PC-9 (cell line): Measurements from ENCODE around the gene MOBP. TPM values are rescaled to one million over a fixed set of nuclear protein-coding genes. Genes with fewer than 3 reads are reported as not detected.
"Not testable (repeated sequence)": the region's sequence is repeated elsewhere in the genome, so short reads cannot be mapped to it uniquely, and the experiment has no call there.

Experiments used
- Bru-seq: library from RNA; stranded (reverse); fragments of 400-500 nt; gene quantifications from one replicate; lab custom pipeline; 2021; lab: Mats Ljungman, UMichigan
- BruChase-seq, 2 experiments: library from RNA; stranded (reverse); fragments of 400-500 nt; gene quantifications; one replicate each; lab custom pipeline; 2021; lab: Mats Ljungman, UMichigan
- BruUV-seq: library from RNA; stranded (reverse); fragments of 400-500 nt; replicated peaks from 2 replicates; lab custom pipeline; 2021; lab: Mats Ljungman, UMichigan
- CTCF ChIA-PET: fragments of 300-600 bp; sonication (Branson Sonifier 250); formaldehyde crosslinking; loops from one replicate; lab custom pipeline; 2022; ENCODE audit warnings: antibody characterized with exemption; lab: Charles Lee
- POLR2A ChIA-PET: fragments of 300-600 bp; sonication (Branson Sonifier 250); formaldehyde crosslinking; loops from one replicate; lab custom pipeline; 2022; ENCODE audit warnings: antibody characterized with exemption; ENCODE audit not compliant: unreplicated experiment; lab: Charles Lee
- DNase-seq, 2 experiments: peaks; one replicate each; pipeline versions ENCODE4 v3.0.0 to v3.0.0-alpha.2; 2015 to 2022; ENCODE audit warnings: mixed read lengths in 1 of 2
- H2AFZ ChIP-seq: fragments of 200-600 bp; sonication (generic); 2 replicates; pipeline ENCODE4 v1.8.1; 2017; ENCODE audit warnings: antibody characterized with exemption
- H3F3A ChIP-seq: fragments of 200-600 bp; sonication (generic); 2 replicates; pipeline ENCODE4 v1.8.1; 2017; ENCODE audit warnings: antibody characterized with exemption, mild to moderate bottlenecking, low read depth; ENCODE audit not compliant: insufficient read depth
- H3K27ac ChIP-seq: fragments of 200-600 bp; sonication (generic); 2 replicates; pipeline ENCODE4 v1.6.1; 2016; ENCODE audit warnings: mixed run types
- H3K27me3 ChIP-seq: fragments of 200-600 bp; sonication (generic); 2 replicates; pipeline ENCODE4 v1.6.1; 2016; ENCODE audit warnings: low read depth, mixed run types; ENCODE audit not compliant: insufficient read depth
- H3K36me3 ChIP-seq: fragments of 200-600 bp; sonication (generic); 2 replicates; pipeline ENCODE4 v1.6.1; 2016; ENCODE audit warnings: low read depth, mixed run types
- H3K4me1 ChIP-seq: fragments of 200-600 bp; sonication (generic); replicated peaks from 2 replicates; pipeline ENCODE4 v1.6.1; 2016; ENCODE audit warnings: mixed run types; ENCODE audit not compliant: insufficient read depth
- H3K4me2 ChIP-seq: fragments of 200-600 bp; sonication (generic); 2 replicates; pipeline ENCODE4 v1.6.1; 2017; ENCODE audit warnings: mixed run types
- H3K4me3 ChIP-seq: fragments of 200-600 bp; sonication (generic); 2 replicates; pipeline ENCODE4 v1.6.1; 2016; ENCODE audit warnings: mixed run types
- H3K79me2 ChIP-seq: fragments of 200-600 bp; sonication (generic); 2 replicates; pipeline ENCODE4 v1.6.1; 2017; ENCODE audit warnings: low read depth, mixed run types
- H3K9me2 ChIP-seq: fragments of 200-600 bp; sonication (generic); 2 replicates; pipeline ENCODE4 v1.8.1; 2017; ENCODE audit warnings: mild to moderate bottlenecking; ENCODE audit not compliant: insufficient read depth
- H3K9me3 ChIP-seq: fragments of 200-600 bp; sonication (generic); 2 replicates; pipeline ENCODE4 v1.8.1; 2016; ENCODE audit warnings: low read depth; ENCODE audit not compliant: insufficient read depth
- H4K20me1 ChIP-seq: fragments of 200-600 bp; sonication (generic); 2 replicates; pipeline ENCODE4 v1.8.1; 2017; ENCODE audit not compliant: insufficient read depth
- EZH2 ChIP-seq: fragments of 200-600 bp; sonication (generic); IDR thresholded peaks from 2 replicates; pipeline ENCODE4 v1.8.0; 2017; ENCODE audit warnings: antibody characterized with exemption, low read depth
- intact Hi-C: fragments of 100-400 bp; cut with micrococcal nuclease; formaldehyde crosslinking; loops from one replicate; pipeline ENCODE4 v1.10.0; 2022; ENCODE audit not compliant: unreplicated experiment
- long read RNA-seq: library from polyadenylated mRNA; stranded (forward); transcript quantifications from one replicate; pipeline ENCODE4 v2.0.0, GENCODE V29; 2022
- total RNA-seq: library from RNA; stranded (reverse); gene quantifications from 2 replicates; pipeline ENCODE4 v1.2.3, GENCODE V29; 2021
- TF ChIP-seq, protein P1 (sequence below): fragments of 200-600 bp; sonication (generic); conservative IDR thresholded peaks from 2 replicates; pipeline ENCODE4 v1.6.1; 2017; ENCODE audit warnings: mixed run types, antibody characterized with exemption, mild to moderate bottlenecking, moderate library complexity

The MOBP gene, protein sequence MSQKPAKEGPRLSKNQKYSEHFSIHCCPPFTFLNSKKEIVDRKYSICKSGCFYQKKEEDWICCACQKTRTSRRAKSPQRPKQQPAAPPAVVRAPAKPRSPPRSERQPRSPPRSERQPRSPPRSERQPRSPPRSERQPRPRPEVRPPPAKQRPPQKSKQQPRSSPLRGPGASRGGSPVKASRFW
- total RNA-seq: not detected in 2 replicates
- percentile 1 among the genes with signal in this experiment for Bru-seq, nascent RNA
- BruChase-seq, experiment 1, labeled RNA remaining after a 2-hour chase: percentile 4 among the genes with signal in this experiment
- percentile 5 among the genes with signal in this experiment for BruChase-seq, experiment 2, labeled RNA remaining after a 6-hour chase
- long read RNA-seq: 0 reads

GRCh38 chr3:39467394-39468107 is at the start of gene MOBP:
Gene MOBP, plus strand, starts transcription at chr3:39467680. Its CDS starts 34,390 bp downstream, at chr3:39502070.
- Histone ChIP-seq H3K4me2 (no peak within 1 kb of the TSS), H3K9me2 (no peaks in the 10 kb centered on the region), H3F3A (no peaks in the 10 kb centered on the region), H3K9me3 (no peaks in the 10 kb centered on the region; the same call in 1 of the 2 replicates), H4K20me1 (no peaks in the 10 kb centered on the region), H3K4me1 (no peaks in the 10 kb centered on the region), H3K27me3 (peaks cover 9% of the 10 kb centered on the region; the same call in 1 of the 2 replicates), H3K36me3 (no peaks in the 10 kb centered on the region), H3K4me3 (no peak within 1 kb of the TSS), H2AFZ (no peak within 1 kb of the TSS), H3K27ac (no peak within 1 kb of the TSS), H3K79me2 (no peaks in the 10 kb centered on the region)
- intact Hi-C loops: no loop called here
- CTCF ChIA-PET: no interaction called here
- no TSS peak for BruUV-seq
- POLR2A ChIA-PET: no interaction called here
- DNase-seq: no peak
- TF ChIP-seq EZH2: no peak
- TF ChIP-seq, protein P1, sequence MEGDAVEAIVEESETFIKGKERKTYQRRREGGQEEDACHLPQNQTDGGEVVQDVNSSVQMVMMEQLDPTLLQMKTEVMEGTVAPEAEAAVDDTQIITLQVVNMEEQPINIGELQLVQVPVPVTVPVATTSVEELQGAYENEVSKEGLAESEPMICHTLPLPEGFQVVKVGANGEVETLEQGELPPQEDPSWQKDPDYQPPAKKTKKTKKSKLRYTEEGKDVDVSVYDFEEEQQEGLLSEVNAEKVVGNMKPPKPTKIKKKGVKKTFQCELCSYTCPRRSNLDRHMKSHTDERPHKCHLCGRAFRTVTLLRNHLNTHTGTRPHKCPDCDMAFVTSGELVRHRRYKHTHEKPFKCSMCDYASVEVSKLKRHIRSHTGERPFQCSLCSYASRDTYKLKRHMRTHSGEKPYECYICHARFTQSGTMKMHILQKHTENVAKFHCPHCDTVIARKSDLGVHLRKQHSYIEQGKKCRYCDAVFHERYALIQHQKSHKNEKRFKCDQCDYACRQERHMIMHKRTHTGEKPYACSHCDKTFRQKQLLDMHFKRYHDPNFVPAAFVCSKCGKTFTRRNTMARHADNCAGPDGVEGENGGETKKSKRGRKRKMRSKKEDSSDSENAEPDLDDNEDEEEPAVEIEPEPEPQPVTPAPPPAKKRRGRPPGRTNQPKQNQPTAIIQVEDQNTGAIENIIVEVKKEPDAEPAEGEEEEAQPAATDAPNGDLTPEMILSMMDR: no peak

DNA sequence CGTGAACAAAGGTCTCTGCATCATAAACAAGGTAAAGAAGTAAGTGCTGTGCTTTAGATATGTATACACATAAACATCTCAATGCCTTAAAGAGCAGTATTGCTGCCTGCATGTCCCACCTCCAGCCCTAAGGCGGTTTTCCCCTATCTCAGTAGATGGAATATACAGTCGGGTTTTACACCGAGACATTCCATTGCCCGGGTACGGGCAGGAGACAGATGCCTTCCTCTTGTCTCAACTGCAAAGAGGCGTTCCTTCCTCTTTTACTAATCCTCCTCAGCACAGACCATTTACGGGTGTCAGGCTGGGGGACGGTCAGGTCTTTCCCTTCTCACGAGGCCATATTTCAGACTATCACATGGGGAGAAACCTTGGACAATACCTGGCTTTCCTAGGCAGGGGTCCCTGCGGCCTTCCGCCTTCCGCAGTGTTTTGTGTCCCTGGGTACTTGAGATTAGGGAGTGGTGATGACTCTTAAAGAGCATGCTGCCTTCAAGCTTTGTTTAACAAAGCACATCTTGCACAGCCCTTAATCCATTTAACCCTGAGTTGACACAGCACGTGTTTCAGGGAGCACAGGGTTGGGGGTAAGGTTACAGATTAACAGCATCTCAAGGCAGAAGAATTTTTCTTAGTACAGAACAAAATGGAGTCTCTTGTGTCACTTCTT is 48.8 kb upstream of the MOBP start:
- DNase-seq, H3K4me3 ChIP-seq, CTCF ChIA-PET, H3K4me2 ChIP-seq, H3K9me2 ChIP-seq, H3K79me2 ChIP-seq, H3K27me3 ChIP-seq, BruUV-seq, H3K27ac ChIP-seq, H3K9me3 ChIP-seq, H3K36me3 ChIP-seq, H2AFZ ChIP-seq, POLR2A ChIA-PET: not testable (repeated sequence)
- intact Hi-C loops: loop anchor here (10.0 kb wide), 1 partner anchor 896 kb away; no protein-coding TSS in a partner anchor
- peaks cover 26% of the 10 kb centered on the region for H3F3A ChIP-seq
- H4K20me1 ChIP-seq: peaks cover 15% of the 10 kb centered on the region
- H3K4me1 ChIP-seq: peaks cover 10% of the 10 kb centered on the region; the same call in 1 of the 2 replicates

DNA sequence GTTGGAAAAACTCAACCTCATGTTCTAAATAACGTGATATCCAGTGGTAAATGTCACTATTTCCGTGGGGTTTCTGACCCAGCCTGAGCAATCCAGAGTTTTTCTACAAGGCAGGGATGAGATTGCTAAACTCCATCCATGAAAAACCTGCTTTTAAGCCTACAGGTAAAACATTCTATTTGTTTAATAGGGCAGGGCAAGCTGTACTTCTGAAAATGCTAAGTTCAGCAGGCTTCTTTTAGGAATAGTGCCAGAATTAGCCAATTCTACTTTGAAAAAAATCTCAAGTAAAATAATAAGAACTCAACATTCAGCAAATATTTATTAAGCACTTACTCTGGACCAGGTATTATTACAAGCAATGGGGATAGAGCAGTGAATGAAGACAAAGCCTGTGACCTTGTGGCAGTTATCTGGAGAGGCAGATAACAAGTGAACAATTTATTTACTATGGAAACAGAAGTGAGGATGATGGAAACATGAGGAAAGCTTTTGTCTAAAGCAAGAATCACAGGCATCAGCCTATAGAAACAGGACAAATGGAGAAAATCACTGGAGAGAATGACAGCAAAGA is 47.7 kb upstream of the MOBP start:
- Histone ChIP-seq H3K4me3 (no peak overlapping the region), H3K36me3 (no peaks in the 10 kb centered on the region), H3K4me1 (peaks cover 10% of the 10 kb centered on the region; the same call in 1 of the 2 replicates), H3K4me2 (no peak overlapping the region), H3K79me2 (no peaks in the 10 kb centered on the region), H4K20me1 (peaks cover 7% of the 10 kb centered on the region; the same call in 1 of the 2 replicates), H2AFZ (no peak overlapping the region), H3K9me3 (no peaks in the 10 kb centered on the region), H3K9me2 (no peaks in the 10 kb centered on the region; the same call in 1 of the 2 replicates), H3F3A (peaks cover 14% of the 10 kb centered on the region; the same call in 1 of the 2 replicates), H3K27me3 (no peaks in the 10 kb centered on the region), H3K27ac (no peak overlapping the region)
- TF ChIP-seq, protein P1: no peak
- POLR2A ChIA-PET: no interaction called here
- DNase-seq: no peak
- CTCF ChIA-PET: no interaction called here
- BruUV-seq: no TSS peak
- intact Hi-C loops: loop anchor here (10.0 kb wide), 1 partner anchor 895 kb away; no protein-coding TSS in a partner anchor
